MM.1S (cell line): ENCODE measurements around the gene SMAD3.

Source experiments
- CTCF ChIP-seq: fragments of 300-600 bp; sonication (generic); IDR thresholded peaks from 2 replicates; pipeline ENCODE4 v1.5.1; 2016; ENCODE audit warnings: antibody characterized with exemption, low read length, mixed read lengths
- EZH2phosphoT487 ChIP-seq: fragments of 300-600 bp; sonication (generic); IDR thresholded peaks from 2 replicates; pipeline ENCODE4 v1.6.1; 2018; ENCODE audit warnings: antibody characterized with exemption, low read length

GRCh38 chr15:67144609-67145311 lies 79.4 kb downstream of the SMAD3 start:
- no peak for TF ChIP-seq CTCF
- TF ChIP-seq EZH2phosphoT487 = no peak
